Esophagus muscularis mucosa (tissue), 3 donors: ENCODE measurements around the gene SERINC4.

Experiments
- CTCF ChIP-seq, 3 experiments: fragments of 200-600 bp in 2 of 3; fragments of 450-650 bp in 1 of 3; sonication (generic) in 2 of 3; IDR thresholded peaks; one replicate each; pipeline ENCODE4 v1.5.1; 2017 to 2019; ENCODE audit warnings: antibody characterized with exemption in 3 of 3, mild to moderate bottlenecking in 2 of 3, moderate library complexity in 1 of 3
- POLR2A ChIP-seq: fragments of 450-650 bp; IDR thresholded peaks from one replicate; pipeline ENCODE4 v1.6.1; 2017; ENCODE audit warnings: antibody characterized with exemption, moderate library complexity, mild to moderate bottlenecking, low read depth

GRCh38 chr15:43775411-43775965 is 24.5 kb downstream of the SERINC4 start:
- TF ChIP-seq CTCF (IDR thresholded peaks at IDR 0.05) (peak; percentile 16 to 27 (median 26)), POLR2A (no peak)
